Nucleus accumbens (tissue), 56 donors: Measurements from ENCODE around the gene EFL1.

Experiments used
- DNase-seq, 56 donors: peaks; one replicate each; lab custom pipeline; 2025; lab: John Stamatoyannopoulos, UW

Gene EFL1

DNA sequence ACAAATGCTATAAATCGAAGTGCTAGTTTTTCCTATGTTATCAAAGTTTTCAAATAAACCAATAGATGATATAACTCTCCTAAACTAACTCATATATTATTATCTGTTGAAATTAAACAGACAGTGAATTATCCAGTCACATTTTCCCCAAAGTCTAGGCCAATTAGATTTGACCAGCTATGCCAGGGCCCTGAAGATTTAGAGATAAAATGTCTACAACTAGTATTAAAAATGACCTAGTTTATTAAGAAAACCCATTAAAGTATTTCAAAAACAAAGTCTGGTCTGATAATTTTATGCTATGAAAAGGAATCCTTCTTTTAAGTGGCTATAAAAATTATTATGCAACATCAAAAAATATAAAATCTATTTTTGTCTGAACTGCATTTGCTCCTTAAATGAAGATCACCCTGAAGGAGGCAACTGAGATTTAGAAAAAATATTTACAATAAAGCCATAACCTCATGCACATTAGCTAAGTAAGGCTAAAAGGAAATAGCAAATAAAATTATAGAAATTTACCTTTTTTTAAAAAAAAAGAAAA is 133.3 kb downstream of the EFL1 start:
- DNase-seq = no peak

GRCh38 chr15:82128401-82129148 is 134.0 kb downstream of the EFL1 start:
- DNase-seq = no peak

DNA sequence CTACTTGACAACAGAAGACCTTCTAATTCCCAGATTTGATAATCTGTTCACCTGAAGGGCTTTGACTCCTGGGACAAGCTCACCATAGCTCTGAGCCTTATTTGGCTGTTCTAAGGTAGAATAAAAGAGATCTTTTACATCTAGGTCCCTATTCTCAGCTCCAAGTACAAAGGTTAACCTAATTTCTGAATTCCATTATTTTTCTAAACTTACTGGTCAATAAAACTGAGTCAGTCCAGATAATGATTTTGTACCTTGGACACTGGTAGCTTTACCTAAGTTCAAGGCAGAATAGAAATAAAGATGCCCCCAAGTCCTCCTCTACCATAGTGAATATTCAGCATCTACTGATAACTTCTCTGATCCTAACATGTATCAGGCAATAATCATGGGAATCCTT is 135.0 kb downstream of the EFL1 start:
- no peak for DNase-seq

GRCh38 chr15:82126346-82126745 is 136.2 kb downstream of the EFL1 start:
- no peak for DNase-seq

GRCh38 chr15:82124331-82125263 is 137.9 kb downstream of the EFL1 start:
- no peak for DNase-seq

DNA sequence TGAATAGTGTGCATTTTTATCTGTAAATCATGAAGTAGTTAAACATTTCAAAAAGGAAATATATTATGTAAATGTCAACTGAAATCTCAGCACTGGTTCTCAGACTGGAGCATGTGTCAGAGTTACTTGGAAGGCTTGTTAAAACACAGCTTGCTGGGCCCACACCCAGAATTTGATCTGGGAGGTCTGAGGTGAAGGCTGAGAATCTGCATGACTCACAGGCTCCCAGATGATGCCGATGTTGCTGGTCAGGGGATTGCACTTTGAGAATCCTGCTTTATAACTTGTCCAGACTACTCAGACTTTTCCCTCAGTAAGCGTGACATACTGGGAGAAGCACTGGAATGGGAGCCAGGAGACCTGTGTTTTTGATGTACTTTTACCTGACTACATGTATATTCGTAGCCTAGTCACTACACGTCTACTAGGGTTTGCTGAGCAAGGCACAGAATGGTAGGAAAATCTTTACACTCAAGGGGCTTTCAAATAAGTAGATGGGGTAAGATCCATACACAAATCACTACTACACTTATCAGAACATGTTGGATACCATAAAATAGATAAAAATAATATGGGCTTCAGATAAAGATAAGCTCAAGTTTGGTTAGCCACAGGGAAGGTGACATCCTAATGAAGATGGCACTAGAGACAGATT is 139.7 kb downstream of the EFL1 start:
- DNase-seq = no peak

GRCh38 chr15:82118040-82118439 is 144.5 kb downstream of the EFL1 start:
- no peak for DNase-seq

DNA sequence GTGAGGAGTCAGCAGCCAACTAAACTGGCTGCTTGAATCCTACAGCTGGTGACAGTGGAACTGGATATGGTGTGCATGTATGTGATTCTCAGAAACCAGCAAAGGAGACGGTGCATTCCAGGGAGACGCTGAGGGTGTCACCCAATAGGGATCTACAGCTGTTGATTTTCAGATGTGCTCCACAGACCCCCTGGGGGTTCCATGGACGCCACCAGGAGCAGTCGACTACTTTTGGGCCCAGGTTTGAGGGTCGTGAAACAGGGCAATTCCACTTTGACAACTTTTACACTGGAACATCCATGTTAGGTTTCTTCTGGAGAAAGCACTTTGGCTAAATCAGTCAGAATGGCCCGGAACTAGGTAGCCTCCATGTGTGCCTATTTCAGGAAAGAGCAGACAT is 145.2 kb downstream of the EFL1 start:
- DNase-seq = no peak

- no peak for DNase-seq
Observed at GRCh38 chr15:82114660-82115059, 147.9 kb downstream of the EFL1 start.

GRCh38 chr15:82113106-82113715 is 149.3 kb downstream of the EFL1 start:
- no peak for DNase-seq

DNA sequence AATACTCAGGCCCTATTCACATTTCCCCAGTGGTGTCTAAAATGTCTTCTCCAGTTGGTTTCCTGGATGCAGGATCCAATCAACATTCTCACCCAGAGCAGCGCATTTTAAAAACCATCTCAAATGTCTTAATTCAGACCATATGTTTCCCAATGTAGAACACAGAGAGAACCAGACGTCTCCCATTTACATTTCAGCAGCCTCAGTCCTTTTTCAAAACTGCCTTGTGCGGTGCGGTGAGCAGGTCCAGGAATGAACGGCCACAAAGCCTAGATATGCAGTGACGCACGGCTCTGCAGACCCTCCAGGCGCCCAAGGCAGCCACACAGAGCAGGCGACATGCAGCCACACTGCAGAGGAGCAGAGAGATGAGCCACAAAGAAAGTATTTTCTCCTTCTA is 150.6 kb downstream of the EFL1 start:
- no peak for DNase-seq

DNA sequence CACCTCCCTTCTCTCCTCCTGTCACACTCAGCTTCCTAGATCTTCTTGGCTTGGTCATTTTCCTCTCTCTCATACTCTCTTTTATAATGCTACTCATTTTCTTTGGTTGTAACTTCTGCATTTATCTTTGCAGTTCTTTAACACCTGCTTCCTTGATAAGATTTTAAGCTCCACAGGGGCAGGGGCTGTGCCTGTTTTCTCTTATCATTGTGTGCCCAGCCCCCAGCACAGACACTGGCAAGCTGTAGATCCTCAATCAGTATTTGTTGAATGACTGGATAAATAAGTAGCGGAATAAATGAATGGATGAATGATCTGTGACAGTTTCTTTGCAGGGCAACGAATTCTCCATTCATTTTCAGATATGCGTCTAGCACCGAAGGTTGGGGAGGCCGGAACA is 152.4 kb downstream of the EFL1 start:
- no peak for DNase-seq

GRCh38 chr15:82108489-82109078 is 153.9 kb downstream of the EFL1 start:
- peak in 18 of 56 donors; percentile 1 to 37 (median 2) for DNase-seq

DNA sequence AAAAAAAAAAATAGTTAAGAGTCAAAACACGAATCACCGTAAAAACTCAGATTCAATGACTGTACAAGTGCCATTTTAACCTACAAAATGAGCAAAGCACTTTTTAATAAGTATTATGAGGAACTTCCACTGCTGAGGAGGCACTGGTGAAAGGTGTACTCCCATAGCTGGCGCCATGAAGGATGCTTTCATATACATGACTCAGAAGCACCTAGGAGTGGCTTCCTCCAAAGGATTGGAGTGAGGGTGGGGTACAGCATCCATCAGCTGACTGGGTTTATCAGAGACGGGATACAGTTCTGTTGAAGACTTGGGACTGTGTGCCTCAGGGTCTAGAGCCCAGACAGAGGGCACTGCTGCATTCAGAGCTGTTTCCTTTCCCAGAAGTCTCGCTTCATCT is 155.9 kb downstream of the EFL1 start:
- no peak for DNase-seq

DNA sequence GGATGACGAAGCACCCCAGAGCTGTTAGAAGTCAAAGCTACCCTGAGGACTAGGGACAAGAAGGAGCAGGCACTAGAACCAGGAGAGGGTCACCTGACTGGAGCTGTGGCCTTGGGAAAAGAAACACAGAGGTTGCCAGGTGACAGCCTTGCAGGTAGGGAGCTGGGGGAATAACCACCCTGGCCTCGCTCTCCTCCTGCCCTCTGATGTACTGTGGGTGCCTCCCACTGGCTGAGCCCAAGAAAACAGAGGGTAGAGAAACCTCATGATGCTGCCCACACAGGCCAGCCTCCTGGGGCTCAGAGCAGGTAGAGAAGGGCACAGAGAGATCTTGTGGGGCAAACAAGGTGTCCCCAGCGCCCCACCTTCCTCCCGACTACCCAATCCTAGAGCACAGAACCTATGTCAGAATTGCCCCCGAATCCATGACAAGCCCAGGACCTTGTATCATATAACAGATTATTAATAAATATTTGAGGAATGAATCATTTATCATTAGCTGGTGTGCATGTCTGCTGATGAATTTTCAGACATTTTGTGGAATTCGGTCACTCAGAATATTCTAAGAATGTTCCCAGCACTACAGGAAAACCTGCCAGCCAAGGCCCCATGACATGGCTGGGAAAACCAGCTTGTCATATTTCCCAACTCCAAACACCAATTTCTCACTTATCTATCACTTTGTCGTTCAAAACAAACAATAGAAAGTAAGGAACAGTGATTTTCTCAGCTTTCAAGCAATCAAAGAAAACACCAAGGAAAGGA is 156.9 kb downstream of the EFL1 start:
- DNase-seq = no peak

- peak in 1 of 56 donors; percentile 8 for DNase-seq
Observed at GRCh38 chr15:82103468-82103867, 159.1 kb downstream of the EFL1 start.

DNA sequence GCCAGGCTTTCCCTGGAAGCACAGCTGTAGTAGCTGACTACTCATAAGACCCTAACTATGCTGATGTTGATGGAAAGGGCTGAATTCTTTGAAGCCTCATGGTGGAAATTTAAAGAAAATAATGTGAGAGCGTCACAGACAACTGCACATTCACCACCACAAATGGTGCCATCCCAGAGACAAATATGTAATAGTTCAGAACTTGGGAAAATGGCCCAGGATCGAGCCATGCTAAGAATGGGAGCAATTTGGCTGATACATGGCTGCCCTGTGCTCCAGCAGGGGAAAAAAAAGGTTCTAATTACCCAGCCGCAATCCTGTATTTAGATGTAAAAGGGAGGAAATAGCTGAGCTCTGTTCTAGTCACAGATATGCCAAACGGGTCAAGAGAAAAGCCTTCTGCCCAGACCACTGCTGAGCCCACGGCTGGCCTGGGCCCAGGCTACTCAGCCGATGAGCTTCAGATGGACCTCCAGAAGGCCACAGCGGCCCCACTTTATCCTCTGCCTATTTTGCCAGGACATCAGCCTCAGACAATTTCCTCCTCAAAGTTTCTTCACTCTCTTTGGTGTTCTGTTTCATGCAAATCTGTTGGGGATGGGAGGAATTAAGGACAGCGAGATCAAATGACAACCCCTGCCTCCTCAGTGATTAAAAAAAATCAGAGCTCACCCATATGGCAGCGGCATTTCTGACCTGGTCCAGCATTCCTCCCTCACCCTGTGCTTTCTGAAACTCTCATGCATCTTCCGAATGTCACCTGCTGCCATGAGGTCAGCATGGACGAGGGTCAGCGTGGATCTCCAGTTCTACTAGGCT is 162.2 kb downstream of the EFL1 start:
- no peak for DNase-seq

GRCh38 chr15:82098674-82099073 is 163.9 kb downstream of the EFL1 start:
- DNase-seq = no peak
